ENCODE measurements around the gene CRTAC1.

The CRTAC1 gene

GRCh38 chr10:97903128-97904017 lies 127.0 kb downstream of the CRTAC1 start:
- no peak overlapping the region for H3K4me3 ChIP-seq (replicated peaks; ENCODE audit: low read depth, low read length)
- DNase-seq (ENCODE audit: extremely low read depth, low read depth): no peak
- TF ChIP-seq CTCF (IDR thresholded peaks at IDR 0.05; ENCODE audit: low read depth, low read length, missing control alignments): no peak

GRCh38 chr10:97901381-97901780 lies 129.0 kb downstream of the CRTAC1 start:
- no peak for DNase-seq (ENCODE audit: extremely low read depth, low read depth)
- H3K4me3 ChIP-seq (replicated peaks; ENCODE audit: low read depth, low read length): no peak overlapping the region
- TF ChIP-seq CTCF (IDR thresholded peaks at IDR 0.05; ENCODE audit: low read depth, low read length, missing control alignments): no peak

- TF ChIP-seq CTCF (IDR thresholded peaks at IDR 0.05; ENCODE audit: low read depth, low read length, missing control alignments): no peak
- DNase-seq (ENCODE audit: extremely low read depth, low read depth): no peak
- no peak overlapping the region for H3K4me3 ChIP-seq (replicated peaks; ENCODE audit: low read depth, low read length)
Measured at GRCh38 chr10:97898429-97898828, 132.0 kb downstream of the CRTAC1 start.

GRCh38 chr10:97896756-97897358 lies 133.6 kb downstream of the CRTAC1 start:
- no peak for TF ChIP-seq CTCF (IDR thresholded peaks at IDR 0.05; ENCODE audit: low read depth, low read length, missing control alignments)
- no peak overlapping the region for H3K4me3 ChIP-seq (replicated peaks; ENCODE audit: low read depth, low read length)
- no peak for DNase-seq (ENCODE audit: extremely low read depth, low read depth)

- DNase-seq (ENCODE audit: extremely low read depth, low read depth): no peak
- no peak overlapping the region for H3K4me3 ChIP-seq (replicated peaks; ENCODE audit: low read depth, low read length)
Measured at GRCh38 chr10:97895915-97896314, 134.5 kb downstream of the CRTAC1 start.

GRCh38 chr10:97895084-97895483 lies 135.3 kb downstream of the CRTAC1 start:
- DNase-seq (ENCODE audit: extremely low read depth, low read depth): no peak
- TF ChIP-seq CTCF (IDR thresholded peaks at IDR 0.05; ENCODE audit: low read depth, low read length, missing control alignments): no peak
- no peak overlapping the region for H3K4me3 ChIP-seq (replicated peaks; ENCODE audit: low read depth, low read length)

More at GRCh38 chr10:97895915-97896314, 134.5 kb downstream of the CRTAC1 start:
- no peak for TF ChIP-seq CTCF (IDR thresholded peaks at IDR 0.05; ENCODE audit: low read depth, low read length, missing control alignments)

Data from HFF-Myc (cell line).